SH-SY5Y (cell line): ENCODE results near the gene FAM237B.

Experiments used
- GATA2 ChIP-seq: IDR thresholded peaks from 2 replicates; pipeline ENCODE4 v1.6.1; 2011; ENCODE audit warnings: mild to moderate bottlenecking, low read depth, low read length
- GATA3 ChIP-seq: IDR thresholded peaks from 2 replicates; pipeline ENCODE4 v1.6.1; 2011; ENCODE audit warnings: low read depth, mild to moderate bottlenecking, low read length, moderate library complexity

DNA sequence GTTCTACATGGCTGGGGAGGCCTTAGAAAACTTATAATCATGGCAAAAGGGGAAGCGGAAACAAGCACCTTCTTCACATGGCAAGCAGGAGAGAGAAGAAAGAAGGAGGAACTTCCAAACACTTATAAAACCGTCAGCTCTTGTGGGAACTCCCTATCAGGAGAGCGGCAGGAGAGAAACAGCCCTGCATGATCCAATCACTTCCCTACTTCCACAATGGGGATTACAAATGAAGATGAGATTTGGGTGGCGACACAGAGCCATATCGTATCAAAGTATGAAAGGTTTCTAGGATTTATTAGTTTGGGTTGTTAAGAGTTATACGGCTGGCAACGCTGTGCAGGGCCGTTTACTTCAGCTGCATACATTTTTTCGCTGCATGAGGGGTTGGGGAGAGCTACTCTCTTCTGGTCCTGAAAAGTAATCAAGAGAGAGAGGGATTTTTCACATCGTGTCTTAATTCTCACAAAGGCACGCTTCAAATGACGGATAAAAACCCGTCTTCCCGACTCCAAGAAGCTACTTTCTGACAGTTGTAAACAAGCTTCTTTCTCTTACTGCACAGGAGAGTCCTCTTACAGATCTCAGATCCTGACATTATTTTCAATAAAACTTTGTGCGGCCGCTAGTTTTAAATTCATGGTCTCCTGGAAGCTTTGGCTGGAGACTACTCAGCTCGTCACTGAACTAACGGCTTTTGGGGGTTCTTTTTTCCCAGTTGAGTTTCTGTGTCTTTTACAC, 24.7 kb upstream of the FAM237B start:
- no peak for TF ChIP-seq GATA2
- TF ChIP-seq GATA3 = no peak
